Transverse colon (tissue), 3 donors: ENCODE data around the gene RPS6KC1.

Experiments used
- EP300 ChIP-seq: sonication (generic); formaldehyde crosslinking; IDR thresholded peaks from one replicate; pipeline ENCODE4 v1.6.1; 2017; ENCODE audit warnings: antibody characterized with exemption, low read depth
- POLR2A ChIP-seq: fragments of 450-650 bp; IDR thresholded peaks from one replicate; pipeline ENCODE4 v1.6.1; 2016; ENCODE audit warnings: antibody characterized with exemption, mild to moderate bottlenecking, moderate library complexity
- POLR2AphosphoS5 ChIP-seq, 3 donors: sonication (generic); formaldehyde crosslinking; IDR thresholded peaks; one replicate each; pipeline ENCODE4 v1.6.1; 2016; ENCODE audit warnings: antibody characterized with exemption in 3 of 3

DNA sequence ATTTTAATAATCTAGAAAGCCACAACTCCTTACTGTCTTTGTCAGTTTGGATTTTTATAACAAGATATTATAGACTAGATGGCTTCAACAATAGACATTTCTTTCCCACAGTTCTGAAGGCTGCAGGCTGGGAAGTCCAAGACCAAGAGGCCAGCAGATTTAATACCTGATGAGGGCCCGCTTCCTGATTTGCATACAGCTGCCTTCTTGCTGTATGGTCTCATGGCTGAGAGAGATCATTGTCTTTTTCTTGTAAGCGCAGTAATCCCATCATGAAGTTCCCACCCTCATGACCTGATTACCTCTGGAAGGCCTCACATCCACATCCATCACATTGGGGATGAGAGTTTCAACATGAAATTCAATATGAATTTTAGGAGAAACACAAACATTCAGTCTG lies 9.8 kb downstream of the RPS6KC1 start:
- TF ChIP-seq EP300: no peak
- no peak for TF ChIP-seq POLR2A
- TF ChIP-seq POLR2AphosphoS5 (IDR thresholded peaks at IDR 0.05): no peak
